Hematopoietic multipotent progenitor cell treated with erythropoietin and hydrocortisone succinate and interleukin-3 and kit ligand, for 15 days (in vitro differentiated cells): ENCODE results near the gene PDK2.

Experiments
- DNase-seq: peaks from one replicate; pipeline ENCODE4 v3.0.0-alpha.2; 2015; ENCODE audit warnings: low spot score

Gene PDK2

DNA sequence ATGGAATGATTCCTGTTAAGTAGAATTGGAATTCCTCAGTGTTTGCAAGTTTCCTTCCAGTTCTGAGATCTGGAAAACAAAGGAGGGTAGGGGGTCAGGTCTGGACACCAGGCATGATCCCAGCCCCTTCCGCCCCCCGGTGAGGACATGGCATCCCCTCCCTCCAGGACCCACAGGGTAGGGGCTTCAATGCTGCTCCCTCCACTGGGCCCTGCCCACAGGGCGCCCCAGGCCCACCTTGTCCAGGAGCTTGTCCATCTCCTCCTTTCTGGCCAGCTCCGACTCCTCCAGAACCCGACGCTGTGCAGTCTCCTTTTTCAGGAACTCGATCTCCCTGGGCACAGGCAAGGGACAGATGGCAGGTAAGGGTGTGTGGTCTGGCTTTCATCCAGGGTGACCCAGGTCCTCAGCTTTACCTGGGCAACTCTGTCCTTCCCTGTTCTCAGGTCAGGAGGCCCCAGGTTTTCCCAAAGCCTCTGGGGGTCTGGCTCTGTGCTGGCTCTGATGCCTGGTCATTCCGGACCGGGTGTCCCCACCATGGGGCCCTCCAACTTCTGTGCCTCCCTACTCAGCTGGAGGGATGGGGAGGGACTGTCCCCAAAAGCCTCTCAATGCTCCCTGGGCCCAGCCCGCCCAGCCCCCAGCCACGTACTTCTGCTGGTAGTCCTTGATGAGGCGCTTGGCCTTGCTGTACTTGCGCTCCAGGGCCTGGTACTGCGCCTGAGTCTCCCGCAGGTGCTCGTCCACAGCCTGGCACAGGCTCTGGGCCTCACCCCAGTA, 40.4 kb downstream of the PDK2 start:
- no peak for DNase-seq

DNA sequence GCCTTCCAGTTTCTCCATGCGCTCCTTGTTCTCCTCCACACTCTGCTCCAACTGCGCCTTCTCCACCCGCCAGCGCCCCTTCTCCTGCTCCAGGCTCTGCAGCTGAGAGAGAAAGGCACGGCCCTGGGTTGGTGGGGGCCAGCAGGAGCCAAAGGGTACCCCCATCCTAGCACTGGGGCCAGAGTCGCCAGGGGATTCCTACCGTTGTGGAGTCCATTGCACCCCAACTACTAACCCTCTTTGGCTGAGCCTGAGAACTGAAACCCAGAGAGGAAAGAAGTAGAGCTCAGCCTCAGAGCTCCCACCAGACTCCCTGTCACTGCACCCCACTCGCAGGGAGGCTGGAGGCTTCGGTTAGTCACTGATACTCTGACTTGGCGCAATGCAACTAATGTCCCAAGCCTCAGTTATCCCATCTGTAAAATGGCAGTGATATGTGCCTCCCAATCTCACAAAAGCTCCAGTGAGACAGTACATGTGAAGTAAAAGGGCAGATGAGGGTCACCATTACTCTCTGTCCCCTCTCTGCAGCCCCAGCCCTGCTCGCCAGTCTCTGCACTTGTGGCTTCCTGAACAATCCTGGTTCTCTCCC, 41.0 kb downstream of the PDK2 start:
- no peak for DNase-seq

DNA sequence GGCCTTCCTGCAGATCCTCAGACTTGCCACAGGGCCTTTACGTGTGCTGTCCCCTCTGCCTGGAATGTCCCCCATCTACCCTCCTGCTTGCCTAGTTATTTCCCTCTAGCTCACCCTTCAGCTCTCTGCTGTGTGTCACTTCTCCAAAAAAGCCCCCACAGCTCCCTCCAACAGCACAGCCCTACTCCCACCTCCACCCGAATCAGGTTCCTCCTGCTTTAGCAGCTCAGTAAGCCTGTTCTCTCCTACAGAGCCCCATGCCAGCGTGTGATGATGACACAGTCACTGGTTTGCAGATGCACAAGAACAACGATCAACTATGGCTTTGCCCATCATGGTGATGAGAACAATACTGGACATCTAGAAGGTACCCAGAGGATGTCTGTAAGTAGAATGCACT, 41.9 kb downstream of the PDK2 start:
- no peak for DNase-seq

DNA sequence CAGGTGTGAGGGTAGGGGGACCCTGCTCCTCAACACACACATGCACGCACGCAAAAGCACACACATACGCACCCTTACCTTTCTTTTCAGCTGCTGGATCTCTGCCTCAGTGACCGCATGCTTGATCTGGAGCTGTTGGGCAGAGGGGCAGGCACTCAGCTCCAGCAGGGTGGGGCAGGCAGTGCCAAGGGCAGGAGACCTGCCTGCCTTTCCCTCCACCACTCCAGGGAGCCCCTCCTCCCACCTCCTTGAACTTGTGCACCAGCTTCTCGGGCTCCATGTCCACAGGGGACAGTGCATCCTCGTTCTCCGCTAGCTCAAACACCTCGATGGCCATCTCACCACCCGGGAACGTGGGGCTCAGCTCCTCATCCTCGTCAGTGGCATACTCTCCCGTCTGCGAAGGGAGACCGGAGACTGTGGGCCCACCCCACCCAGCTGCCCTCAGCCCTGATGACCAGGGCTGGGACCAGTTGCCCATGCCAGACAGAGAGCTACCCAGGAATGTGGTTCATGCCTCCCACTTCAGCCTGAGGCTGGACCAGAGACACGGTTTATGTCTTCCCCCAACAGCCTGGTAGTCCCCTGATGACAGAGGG, 44.1 kb downstream of the PDK2 start:
- DNase-seq = no peak

DNA sequence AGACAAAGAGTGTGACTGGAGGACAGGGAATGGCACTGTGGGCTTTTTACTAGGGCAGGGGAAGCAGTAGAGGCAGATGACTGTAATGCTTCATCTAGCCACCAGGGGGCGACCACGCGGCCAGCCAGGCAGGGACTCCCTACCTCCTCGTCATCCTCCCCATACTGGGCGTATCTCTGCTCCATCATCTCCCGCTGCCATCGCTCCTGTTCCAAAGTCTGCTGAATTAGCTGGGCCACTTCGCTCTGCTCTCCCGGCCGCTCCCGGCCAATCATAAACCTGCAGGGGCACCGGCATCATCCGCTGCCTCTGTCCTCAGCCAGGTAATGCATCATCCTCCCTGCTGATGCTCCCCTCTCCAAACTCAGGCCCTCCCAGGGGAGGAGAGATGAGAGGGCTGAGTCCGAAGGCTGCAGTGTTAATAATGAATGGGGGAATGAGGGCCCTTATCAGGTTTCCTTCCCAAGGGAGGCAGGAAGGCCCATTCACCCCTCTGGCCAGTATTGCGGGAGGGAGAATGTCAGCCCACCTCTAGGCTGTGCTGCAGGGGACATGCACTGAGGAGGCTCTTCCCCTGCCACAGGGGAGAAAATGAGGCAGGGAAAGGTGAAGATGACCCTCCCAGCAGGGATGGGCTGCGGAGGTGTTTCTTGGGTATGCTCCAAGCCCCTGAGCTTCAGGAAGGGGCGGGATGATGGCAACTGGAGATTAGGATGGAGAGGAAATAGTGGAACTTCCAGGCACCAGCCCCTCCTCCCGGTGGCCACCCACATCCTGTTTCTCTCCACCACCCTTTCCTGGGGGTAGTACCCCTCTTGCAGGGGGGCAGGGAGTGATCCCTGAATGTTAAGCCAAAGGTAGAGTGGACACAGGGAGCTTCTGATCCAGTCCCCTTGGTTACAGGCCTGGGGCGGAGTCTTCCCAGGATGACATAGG, 45.1 kb downstream of the PDK2 start:
- DNase-seq = peak; percentile 85

DNA sequence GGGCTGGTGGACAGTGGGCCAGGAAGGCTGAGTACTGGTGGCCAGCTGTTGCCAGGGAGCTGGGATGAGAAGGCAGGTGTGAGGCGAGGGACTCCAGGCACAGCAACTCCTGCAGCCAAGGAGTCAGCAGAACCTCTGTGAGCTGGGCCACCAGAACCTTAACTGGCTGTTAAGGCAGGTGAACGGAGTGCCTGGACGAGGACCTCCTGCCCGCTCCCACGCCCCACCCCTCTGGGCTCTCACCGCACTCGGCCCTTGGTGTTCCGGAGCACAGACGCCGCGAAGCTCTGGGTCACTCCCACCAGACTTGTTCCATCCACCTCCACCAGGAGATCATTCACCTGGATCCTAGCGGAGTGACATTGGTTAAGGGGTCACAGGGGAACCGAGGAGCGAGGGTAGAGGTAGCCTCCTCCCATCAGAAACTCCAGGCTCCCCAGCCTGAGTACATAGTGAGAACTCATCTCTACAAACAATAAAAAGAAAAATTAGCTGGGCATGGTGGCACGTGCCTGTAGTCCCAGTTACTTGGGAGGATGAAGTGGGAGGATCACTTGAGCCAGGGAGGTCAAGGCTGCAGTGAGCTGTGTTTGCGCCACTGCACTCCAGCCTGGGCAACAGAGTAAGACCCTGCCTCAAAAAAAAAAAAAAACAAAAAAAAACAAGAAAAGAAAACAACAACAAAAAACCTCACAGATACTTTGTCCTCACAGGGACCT, 46.0 kb downstream of the PDK2 start:
- DNase-seq = no peak

DNA sequence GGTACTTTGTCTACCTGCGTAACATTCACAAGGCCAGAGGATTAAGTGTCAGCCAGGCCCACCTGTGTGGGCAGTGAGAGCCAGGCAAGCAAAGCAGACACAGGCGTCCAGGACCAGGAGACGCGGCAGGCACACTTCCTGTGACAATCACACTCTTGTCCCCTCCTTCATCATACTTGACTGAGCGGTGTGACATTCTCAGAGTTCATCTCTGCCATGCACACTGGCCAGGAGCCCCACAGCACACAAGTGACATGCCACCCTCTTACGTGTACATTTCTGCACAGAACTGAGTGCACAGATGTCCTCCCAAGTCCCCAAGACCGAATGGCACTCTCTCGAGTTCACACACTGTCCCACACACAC, 46.6 kb downstream of the PDK2 start:
- no peak for DNase-seq

DNA sequence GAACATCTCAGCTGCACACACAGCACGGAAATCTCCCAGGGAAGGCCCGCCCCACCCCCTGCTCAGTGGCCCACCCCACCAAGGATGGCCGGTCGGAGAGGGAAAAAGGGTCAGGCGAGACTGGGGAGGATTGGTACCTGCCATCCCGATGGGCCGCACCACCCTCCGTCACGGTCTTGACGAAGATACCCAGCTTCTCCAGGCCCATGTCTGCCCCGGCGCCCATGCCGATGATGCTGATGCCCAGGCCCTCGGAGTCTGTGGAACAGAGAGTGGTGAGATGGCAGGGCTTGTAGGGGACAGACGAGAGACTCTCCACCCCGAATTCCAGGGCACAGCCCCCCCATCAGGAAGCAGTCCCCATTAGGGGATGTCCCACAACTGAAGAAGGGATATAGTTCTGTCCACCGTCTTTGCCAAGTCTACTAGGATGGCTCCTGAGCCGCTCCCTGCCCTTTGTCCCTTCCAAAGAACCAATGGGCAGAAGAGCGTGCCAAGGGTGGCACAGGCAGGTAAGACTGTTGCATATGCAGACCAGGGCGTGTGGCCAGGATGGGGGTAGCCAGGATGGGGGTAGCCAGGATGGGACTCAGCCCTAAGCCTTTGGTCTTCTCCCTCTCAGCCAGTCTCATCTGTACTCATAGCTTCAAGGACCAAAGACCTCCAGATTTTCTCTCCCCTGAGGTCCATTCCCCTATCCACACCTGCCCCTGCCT, 48.5 kb downstream of the PDK2 start:
- no peak for DNase-seq

DNA sequence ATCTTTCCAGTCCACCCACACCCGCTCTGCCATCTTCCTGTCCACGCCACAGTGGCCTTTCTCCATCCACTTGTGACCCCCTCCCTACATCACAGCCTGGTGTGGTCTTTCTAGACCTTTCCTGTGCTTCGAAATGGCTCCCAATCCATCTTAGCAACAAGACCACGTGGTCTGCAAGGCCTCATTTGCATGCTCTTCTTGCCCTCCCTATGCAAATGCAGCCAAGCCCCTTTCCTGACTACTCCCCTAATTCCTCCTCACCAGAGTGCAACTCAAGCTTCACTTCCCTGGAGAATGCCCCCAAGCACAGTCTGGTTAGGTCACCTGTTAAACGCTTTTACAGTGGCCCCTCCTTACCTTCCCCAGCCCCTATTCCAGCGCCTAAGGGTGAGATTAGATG, 49.2 kb downstream of the PDK2 start:
- no peak for DNase-seq

DNA sequence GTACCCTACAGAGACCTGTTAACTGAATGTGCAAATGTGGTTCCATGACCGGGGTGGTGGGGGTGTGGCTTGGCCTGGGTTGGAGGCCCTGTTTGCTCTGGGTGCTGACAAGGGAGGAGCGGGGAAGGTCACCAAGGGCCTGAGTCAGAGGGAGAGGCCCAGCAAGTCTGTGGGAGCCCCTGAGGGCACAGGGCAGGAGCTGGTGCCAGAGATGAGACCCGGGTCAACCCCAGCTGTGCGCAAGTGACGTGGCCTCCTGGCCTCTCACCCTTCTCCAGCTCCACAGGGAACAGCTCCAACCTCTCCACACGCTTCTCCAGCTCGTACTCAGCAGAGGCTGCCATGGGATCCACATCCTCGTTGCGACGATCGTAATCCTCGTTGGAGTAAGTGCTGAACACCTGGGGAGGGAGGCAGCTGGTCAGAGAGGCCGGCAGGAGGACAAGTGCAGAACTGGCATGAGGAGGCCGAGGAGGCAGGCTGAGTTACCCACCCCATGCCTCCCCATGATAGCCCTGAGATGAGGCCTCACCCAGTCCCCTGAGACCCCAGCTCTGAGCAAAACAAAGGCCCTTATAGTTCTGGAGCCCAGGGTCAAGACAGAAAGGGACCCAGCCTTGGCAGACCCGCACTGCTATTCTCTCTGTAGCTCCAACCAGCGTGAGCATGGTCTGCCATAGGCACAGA, 49.8 kb downstream of the PDK2 start:
- no peak for DNase-seq

DNA sequence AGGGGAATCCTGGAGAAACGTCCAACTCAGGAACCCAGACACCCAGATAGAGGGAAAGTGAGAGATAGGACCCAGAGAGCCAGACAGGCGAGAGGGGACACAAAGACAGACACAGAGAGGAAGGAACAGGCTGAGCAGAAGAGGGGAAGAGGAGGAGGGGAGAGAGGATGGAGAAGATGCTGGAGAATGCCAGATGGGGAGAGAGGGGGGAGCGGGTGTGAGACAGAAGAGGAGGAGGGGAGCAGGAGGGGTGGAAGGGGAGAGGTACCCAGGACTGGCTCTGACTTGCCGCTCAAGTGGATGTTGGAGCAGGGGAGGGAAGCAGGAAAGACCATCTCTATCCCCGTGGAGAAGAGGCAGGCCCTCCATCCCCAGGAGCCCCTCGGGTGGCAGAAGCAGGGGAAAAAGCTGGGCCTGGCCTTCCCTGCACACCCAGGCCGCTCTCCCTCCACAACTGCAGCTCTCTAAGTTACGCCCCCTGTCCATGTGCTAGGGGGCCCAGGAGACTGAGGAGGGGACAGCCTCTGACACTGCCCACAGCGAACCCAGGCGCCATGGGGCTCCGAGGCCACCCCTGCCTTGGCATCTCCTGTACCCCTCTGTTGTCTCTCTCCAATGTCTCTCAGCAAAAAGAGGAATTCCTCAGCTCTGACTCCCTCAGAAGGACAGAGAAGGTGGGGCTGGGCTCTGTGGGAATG, 50.5 kb downstream of the PDK2 start:
- no peak for DNase-seq

DNA sequence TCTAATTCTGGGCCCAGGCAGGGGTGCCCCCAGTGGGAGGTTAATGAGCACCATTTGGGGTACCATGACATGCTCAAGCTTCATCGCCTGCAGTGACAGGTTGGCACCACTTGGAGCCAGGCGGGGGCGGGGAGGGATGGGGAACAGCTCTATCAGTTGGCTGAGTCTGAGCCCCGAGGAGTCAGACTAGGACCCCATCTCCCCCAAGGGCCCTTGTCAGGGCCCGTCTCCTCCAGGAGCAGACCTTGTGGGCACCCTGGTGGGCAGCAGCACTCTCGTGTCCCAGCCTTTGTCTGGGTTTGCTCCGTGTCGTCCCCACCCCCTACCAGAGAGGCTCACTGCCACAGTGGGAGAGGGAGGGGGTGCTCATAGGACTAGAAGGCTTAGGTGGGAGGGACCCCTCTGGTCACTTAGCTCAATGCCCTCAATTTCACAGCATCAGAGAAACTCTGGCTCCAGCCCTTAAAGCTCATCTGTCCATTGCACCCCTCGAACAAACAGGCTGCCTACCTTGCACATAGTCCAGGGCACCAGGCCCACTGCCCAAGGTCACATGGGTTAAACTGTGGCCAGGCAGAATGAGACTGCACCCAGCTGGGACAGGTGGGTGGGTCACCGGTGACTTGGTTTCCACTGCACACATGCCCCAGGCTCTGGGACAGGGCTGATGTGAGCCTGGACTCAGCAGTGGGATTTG, 51.2 kb downstream of the PDK2 start:
- peak; percentile 53 for DNase-seq

DNA sequence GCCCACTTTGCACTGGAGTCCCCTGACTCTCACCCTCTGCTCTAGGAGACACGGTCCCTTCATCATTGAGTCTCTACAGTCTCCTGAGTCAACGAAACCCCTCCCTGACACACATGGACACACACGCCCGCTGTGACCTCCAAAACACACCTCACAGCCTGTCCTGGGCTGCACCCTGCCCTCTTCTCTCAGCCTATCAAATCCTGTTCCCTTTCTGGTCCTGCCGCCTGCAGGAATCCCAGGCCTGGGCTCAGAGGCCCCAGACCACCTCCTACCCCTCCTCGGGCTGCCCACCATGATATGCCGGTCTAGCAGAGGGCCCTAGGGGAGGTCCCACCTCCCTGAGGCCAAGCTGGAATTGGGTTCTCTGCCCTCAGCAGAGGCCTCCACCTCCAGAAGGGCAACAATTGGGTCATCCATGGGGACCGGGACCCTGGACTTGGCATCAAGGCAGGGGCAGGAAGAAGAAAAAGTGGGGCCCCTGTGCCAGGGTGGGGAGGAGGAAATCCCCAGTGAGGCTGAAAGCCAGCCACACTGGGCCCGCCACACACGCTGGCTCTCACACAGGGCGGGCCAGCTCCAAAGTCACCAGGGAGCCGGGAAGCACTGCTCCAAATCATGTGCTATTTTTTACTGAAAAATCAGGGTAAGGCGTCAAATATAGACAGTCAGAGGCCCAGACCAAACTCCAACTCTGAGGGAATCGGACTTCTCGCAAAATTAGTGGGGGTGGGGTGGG, 51.9 kb downstream of the PDK2 start:
- DNase-seq = peak; percentile 17

DNA sequence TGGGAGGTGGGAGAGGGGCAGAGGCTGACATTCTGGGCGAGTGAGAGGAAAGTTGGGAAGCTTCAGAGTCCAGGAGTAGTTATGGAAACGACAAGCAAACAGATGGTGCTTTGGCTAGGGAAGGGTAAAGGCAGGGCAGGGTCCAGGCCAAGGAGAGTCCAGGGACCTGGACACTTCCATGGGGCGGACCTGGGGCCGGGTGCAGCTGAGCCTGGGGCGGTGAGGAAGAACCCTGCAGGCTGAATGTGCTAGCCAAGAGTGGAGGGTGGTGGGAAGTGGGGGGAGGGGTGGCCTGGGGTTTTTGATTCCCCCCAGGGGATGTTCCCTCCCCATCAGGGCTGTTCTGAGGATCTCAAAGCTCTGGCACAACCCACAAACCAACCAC, 52.7 kb downstream of the PDK2 start:
- no peak for DNase-seq

DNA sequence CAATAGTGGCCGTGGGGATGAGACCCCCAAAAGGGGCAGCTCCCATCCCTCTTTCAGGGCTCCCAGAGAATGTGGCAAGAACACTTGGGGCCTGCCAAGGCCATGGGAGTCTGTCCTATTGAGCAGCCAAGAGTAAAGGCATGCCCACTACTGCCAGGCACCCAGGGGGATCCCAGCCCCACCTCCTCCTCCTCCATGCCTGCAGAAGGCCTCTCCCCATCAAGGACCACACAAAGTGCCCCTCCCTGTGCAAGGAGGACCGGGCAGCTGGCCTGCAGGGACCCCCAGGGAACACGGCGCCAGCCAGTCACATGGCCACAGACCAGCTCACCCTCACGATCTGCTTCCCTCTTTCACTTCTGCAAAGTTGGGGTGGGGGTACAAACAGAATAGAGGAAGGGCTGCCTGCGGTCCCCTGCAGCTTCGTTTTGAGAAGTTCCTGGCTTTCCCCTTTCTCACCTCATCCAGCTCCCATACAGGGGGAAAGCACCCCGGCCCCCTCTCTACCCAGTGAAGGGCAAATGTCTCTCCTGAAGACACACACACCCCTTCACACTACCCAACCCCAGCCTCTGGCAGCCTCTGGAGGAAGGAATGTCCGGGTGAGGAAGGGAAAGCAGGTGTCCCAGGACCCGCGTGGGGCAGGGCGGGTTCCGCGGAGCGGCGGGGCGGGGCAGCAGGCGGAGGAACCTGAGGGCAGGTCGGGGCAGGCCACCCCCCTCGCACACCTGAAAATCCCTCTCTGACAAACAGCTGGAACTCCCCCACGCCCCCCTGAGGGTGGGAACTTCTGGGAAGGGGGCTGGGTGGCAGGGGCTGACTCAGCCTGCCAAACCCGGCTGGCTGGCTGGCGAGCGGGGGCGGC, 53.3 kb downstream of the PDK2 start:
- peak; percentile 21 for DNase-seq

DNA sequence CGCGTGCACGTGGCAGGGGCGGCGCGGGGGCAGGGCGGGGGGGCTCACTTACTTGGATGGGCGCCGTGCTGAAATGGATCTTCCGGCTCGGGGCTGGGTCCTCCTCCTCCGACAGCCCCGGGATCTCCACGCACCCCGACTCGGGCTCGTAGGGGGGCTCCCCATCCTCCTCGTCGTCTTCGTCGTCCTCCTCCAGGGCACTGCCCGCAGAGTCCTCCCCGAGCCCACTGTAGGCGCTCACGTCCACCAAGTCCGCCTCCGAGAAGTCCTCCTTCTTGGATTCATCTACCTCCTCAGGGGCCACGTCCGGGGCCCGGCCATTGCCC, 53.9 kb downstream of the PDK2 start:
- DNase-seq = peak; percentile 13

DNA sequence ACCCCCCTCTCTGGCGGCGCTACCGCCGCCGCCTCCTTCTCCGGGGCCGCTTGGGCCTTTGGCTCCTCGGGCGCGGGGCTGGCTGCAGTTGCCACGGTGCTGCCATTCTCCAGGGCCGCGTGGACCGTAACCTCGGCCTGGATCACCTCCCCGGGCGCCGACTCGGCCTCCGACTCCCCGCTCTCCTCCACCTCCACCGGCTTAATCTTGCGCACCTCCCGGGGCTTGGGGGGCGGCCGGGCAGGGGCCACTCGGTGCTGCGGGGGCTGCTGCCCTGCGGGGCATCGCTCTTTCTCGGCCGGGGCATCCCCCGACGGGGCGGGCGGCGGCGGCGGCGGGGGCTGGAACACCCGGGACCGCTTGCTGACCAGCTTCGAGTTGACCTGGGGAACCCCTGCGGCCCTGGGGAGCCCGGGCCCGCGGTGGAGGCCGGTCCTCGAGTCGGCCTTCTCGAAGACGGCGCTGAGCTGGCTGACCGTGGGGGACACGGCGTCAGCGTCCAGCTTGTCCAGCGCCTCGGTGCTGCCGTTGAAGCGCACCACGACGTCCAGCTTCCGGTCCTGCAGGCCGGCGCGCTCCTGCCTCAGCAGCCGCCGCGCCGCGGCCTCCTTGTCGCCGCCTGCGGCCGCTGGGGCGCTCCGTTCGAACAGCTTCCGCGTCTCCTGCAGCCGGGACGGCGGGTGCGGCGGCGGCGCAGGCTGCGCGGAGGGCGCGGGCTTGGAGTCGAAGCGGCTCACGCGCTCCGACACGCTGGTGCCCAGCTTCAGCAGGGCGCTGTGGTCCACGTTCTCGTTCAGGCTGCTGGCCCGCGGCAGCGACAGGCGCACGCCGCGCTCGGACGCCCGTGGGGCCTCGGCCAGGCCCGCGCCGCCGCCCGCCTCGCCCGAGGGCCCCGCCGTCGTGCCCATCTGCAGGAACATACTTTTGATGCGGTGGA, 54.5 kb downstream of the PDK2 start:
- peak; percentile 74 for DNase-seq
